Hypothalamus (tissue), 51 donors: ENCODE data around the gene ZNF8.

ENCODE experiments used
- DNase-seq, 51 donors: peaks; one replicate each; lab custom pipeline; 2025; lab: John Stamatoyannopoulos, UW

Gene ZNF8

DNA sequence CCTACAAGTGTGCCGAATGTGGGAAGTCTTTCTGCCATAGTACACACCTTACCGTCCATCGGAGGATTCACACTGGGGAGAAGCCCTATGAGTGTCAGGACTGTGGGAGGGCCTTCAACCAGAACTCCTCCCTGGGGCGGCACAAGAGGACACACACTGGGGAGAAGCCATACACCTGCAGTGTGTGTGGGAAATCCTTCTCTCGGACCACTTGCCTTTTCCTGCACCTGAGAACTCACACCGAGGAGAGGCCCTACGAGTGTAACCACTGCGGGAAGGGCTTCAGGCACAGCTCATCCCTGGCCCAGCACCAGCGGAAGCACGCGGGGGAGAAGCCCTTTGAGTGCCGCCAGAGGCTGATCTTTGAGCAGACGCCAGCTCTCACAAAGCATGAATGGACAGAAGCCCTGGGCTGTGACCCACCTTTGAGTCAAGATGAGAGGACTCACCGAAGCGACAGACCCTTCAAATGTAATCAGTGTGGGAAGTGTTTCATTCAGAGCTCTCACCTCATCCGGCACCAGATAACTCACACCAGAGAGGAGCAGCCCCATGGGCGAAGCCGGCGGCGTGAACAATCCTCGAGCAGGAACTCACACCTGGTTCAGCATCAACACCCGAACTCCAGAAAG, 16.1 kb downstream of the ZNF8 start:
- no peak for DNase-seq

GRCh38 chr19:58296104-58296503, 17.3 kb downstream of the ZNF8 start:
- DNase-seq, result no peak

- DNase-seq, result no peak
These were observed 21.9 kb downstream of the ZNF8 start for GRCh38 chr19:58300620-58301019.

DNA sequence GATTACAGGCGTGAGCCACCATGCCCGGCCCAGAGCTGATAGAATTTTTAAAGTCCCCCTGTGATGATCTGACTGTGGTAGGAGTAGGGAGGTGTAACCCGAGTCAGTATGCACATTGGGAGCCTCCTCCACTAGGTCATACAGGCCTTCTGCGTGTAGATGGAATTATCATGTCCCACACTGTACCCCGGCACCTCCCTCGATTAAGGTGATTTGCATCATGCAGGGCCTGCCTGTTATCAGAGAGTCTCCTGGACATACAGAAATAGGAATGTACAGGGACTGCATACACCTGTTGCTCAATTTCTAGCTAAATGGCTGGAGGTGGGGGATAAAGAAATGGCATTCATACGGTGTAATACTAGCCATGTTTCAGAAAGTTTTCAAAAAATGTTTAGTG, 25.5 kb downstream of the ZNF8 start:
- no peak for DNase-seq

GRCh38 chr19:58304748-58305064, 26.0 kb downstream of the ZNF8 start:
- DNase-seq, result no peak

DNA sequence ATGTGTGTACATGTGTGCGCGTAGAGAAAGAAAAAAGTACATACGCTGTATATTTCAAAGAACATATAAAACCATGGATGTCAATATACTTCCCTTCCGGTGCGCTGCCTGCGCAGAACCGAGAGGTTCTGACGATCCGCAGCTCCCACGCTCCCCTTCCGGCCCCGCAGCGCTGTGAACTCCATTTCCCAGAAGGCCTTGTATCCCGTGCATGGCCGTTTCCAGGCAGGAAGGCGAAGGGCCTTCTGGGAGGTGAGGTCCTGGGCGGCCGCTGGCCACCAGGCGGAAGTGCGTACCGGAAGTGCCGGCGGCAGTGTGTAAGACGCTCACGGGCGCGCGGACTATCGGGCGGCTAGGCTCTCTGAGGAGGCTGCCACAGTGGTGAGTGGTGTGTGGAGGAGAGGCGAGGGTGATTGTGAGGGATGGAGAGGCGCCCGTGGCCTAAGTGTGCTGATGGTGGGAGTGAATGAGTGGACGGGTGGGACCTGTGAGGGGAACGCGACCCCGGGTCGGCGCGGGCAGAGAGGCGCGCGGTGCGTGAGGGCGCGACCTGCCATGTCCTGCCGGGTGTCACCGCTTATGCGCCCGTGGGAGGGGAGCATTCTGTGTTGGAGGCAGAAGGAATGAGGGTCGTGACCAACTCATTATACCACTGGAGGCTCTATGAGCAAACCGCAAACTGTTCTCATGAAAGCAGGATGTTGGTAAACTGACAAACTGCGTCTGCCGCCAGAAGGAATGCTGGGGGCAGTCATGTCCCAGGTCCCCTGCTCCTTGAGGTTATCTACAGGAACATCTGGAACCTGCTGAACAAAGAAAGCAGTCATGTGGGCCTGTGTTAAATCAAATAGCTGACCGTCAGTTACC, 26.5 kb downstream of the ZNF8 start, which contains the start of gene ERVK3-1:
Gene ERVK3-1, plus strand, starts transcription at position 313 of the 867 bp plus-strand sequence. CDS start 6,792 bp downstream, outside the sequence.
- peak; percentile 34 to 98 (median 93) for DNase-seq

GRCh38 chr19:58305932-58306323, 27.2 kb downstream of the ZNF8 start:
- DNase-seq, result no peak

GRCh38 chr19:58307736-58308135, 29.0 kb downstream of the ZNF8 start:
- no peak for DNase-seq

GRCh38 chr19:58310685-58311084, 31.9 kb downstream of the ZNF8 start:
- DNase-seq, result peak in 28 of 51 donors; percentile 0 to 52 (median 17)

DNA sequence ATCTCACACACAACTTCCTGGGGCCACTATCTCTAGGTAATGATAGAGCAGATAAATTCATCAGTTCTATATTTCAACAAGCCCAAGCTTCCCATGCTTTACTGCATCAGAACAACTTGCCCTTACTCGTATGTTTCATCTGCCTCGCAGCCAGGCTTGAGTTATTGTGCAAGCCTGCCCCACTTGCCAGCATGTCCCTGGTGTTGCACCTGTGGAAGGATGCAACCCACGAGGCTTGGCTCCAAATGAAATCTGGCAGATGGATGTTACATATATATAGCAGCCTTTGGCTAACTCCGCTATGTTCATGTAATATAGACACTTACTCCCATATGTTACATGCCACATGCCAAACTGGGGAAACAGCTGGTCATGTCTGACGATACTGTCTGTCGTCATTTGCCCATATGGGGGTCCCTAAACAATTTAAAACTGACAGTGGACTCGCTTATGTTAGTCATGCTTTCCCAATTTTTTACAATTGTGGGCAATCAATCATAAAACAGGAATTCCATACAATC, 32.6 kb downstream of the ZNF8 start:
- DNase-seq, result peak in 1 of 51 donors; percentile 14

GRCh38 chr19:58315580-58315979, 36.8 kb downstream of the ZNF8 start:
- DNase-seq, result no peak

DNA sequence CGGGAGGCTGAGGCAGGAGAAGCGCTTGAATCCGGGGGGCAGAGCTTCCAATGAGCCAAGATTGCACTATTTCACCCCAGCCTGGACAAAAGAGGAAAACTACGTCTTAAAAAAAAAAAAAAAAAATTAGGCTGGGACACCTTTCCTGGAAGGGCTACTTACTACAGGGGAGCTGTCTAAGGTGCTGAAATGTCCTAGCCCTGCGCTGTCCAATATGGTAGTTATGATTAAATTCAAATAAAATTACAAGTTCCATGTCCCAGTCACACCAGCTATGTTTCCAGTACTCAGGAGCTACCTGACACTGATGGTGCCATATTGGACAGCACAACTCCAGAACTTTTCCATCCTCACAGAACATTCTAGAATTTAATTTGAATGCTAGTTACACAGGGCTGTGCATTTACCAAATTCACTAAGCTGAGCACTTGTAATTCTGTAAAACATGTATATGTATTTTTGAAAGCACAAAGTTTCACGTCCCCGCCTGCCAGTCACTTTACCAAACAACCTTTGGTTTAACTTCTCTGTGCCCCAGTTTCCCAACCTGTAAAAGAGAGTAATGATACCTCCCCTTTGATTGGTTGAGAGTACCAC, 38.8 kb downstream of the ZNF8 start:
- DNase-seq, result no peak

DNA sequence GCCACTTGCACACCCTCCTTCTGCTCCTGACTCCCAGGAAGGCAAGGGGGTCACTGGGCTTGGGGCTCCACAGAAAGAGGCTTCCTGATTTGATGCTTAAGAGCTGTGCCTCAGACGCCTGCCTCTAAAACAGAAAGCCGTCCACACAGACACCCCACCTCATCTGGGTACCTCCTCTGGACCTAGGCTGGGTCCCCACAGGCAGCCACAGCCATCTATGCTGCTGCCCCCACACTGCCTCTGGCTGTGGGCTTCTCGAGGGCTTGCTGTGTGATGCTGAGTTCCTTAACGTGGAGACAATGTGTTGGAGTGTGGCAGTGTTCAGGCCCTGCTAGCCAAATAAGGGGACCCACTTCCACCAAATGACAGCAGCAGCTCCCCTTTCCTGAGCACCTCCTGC, 39.5 kb downstream of the ZNF8 start:
- no peak for DNase-seq

- no peak for DNase-seq
These were observed 40.5 kb downstream of the ZNF8 start for GRCh38 chr19:58319241-58319640.

GRCh38 chr19:58325311-58326022, 46.7 kb downstream of the ZNF8 start:
- peak in 1 of 51 donors; percentile 18 for DNase-seq

- no peak for DNase-seq
These were observed 47.8 kb downstream of the ZNF8 start for GRCh38 chr19:58326501-58326913.

DNA sequence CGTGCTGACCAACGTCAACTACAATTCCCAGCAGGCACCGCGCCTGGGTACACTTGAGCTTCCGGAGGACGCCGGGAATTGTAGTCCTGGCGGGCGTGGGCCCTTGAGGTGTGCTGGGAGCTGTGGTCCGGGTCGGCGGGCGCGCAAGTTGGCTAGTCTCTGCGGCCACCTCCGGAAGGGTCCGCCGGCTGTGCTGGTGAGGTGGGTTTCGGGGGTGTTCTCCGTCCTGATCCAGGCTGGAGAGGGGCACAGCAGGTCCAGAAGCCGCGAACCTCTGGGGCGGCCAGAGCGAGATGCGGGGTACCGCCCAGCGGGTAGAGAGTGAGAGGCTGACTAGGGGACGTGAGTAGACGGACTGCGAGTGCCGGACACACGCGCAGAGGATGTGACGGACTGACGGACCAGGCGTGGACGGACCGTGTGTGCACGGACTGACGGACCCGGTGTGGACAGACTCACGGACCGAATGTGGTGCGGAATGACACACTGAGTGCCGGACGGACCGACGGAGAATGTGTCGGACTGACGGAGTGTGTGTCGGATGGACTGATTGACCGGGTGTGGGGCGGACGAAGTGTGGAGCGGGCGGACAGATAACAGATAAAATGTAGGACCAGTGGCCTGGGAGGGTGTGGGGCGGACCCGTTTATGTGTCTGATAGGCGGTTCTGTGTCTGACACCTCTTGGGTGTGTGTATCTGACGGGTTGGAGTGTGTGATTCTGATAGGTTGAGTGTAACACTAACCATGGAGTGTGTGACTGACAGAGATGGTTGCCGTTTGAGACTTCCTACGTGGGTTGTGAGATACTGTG, 48.4 kb downstream of the ZNF8 start, which contains the start of gene ZSCAN22:
Gene ZSCAN22, plus strand, starts transcription at position 81 of the 813 bp plus-strand sequence. CDS start 7,809 bp downstream, outside the sequence.
- peak; percentile 82 to 100 (median 96) for DNase-seq

DNA sequence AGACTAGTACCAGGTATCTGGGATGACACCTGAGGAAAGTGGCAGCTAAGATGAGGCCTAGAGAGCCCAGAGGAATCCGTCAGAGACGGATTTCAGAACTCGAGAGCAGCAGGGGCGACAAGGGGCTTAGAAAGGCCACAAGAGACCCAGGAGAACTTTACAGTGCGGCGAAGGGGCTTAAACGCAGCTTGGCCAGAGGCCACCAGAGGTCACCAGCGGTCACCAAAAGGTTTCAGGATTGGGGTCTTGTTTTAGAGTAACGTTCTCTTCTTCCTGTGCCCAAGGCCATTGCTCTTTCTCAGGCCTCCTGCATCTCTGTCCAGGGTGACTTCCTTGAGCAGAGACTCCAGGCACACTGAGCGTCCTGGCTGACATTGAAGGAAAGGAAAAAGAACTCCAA, 50.2 kb downstream of the ZNF8 start:
- DNase-seq, result no peak

GRCh38 chr19:58330458-58330857, 51.7 kb downstream of the ZNF8 start:
- DNase-seq, result peak in 26 of 51 donors; percentile 1 to 76 (median 44)

GRCh38 chr19:58332697-58333096, 53.9 kb downstream of the ZNF8 start:
- DNase-seq, result no peak
